GM13977 (cell line): ENCODE results near the gene COL20A1.

Source experiments
- DNase-seq: peaks from one replicate; pipeline ENCODE4 v3.0.0; 2012; ENCODE audit warnings: low spot score
- in situ Hi-C: fragments of 300-500 bp; cut with MboI; formaldehyde crosslinking; loops from one replicate; pipeline ENCODE4 v1.12.0; 2022; ENCODE audit warnings: low sequenced_read_pairs, low pct_unique_long_range_greater_than_20kb, mixed read lengths, inconsistent platforms; ENCODE audit not compliant: unreplicated experiment
- TF ChIP-seq, protein P1 (sequence below): IDR thresholded peaks from 2 replicates; pipeline ENCODE4 v1.5.1; 2012; ENCODE audit warnings: mild to moderate bottlenecking, control low read depth; ENCODE audit not compliant: insufficient read depth; ENCODE audit errors: extremely low read depth, missing control alignments

The COL20A1 gene

DNA sequence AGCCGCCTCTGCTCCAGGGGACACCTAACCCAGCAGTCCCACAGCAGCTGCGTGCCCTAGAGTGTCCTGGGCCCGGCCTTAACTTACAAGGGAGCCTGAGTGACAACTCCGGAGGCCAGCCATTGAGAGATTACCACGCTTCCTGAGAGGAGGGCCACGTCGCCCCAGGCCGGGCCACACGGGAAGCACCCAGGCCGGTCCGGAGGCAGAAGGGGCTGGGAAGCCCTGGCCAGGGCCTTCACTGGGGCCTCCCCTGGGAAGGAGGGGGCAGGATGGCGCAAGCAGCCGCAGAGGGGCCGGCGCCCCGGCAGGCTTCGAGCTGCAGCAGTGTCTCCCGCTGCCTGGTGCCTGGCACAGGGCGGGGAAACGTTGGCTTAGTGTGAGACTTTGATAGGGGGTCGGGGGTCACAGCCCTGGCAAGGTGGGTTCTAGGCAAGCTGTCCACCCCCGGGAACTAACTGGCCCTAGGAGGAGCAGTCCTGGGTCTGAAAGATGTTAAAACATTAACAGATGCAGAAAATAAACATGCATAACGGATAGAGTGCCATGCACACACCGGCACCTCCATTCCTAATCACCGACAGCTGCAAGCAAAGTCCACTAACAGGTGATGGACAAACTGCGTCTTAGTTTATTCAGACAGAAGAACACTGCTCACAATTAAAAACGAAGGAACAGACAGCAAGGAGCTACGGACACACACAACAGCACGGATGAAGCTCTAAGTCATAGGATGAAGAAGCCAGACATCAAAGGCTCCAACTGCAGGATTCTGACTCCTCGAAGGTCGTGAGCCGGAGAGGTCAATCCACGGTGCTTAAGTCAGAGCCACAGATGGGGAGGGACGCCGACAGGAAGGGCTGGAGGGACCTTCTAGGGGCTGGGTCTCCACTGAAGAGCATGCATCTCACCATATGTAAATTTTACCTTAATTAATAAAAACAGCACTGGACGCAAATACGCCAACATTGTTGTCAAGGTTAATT, 50.8 kb downstream of the COL20A1 start:
- TF ChIP-seq, protein P1, sequence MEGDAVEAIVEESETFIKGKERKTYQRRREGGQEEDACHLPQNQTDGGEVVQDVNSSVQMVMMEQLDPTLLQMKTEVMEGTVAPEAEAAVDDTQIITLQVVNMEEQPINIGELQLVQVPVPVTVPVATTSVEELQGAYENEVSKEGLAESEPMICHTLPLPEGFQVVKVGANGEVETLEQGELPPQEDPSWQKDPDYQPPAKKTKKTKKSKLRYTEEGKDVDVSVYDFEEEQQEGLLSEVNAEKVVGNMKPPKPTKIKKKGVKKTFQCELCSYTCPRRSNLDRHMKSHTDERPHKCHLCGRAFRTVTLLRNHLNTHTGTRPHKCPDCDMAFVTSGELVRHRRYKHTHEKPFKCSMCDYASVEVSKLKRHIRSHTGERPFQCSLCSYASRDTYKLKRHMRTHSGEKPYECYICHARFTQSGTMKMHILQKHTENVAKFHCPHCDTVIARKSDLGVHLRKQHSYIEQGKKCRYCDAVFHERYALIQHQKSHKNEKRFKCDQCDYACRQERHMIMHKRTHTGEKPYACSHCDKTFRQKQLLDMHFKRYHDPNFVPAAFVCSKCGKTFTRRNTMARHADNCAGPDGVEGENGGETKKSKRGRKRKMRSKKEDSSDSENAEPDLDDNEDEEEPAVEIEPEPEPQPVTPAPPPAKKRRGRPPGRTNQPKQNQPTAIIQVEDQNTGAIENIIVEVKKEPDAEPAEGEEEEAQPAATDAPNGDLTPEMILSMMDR, result no peak
- no peak for DNase-seq
- in situ Hi-C loops, result loop anchor here (25.0 kb wide), 1 partner anchor 106 kb away; the partner anchor contains the start of gene BIRC7

GRCh38 chr20:63344616-63345327, 51.8 kb downstream of the COL20A1 start:
- DNase-seq, result no peak
- in situ Hi-C loops, result loop anchor here (25.0 kb wide), 1 partner anchor 107 kb away; the partner anchor contains the start of gene BIRC7
- TF ChIP-seq, protein P1, result no peak

DNA sequence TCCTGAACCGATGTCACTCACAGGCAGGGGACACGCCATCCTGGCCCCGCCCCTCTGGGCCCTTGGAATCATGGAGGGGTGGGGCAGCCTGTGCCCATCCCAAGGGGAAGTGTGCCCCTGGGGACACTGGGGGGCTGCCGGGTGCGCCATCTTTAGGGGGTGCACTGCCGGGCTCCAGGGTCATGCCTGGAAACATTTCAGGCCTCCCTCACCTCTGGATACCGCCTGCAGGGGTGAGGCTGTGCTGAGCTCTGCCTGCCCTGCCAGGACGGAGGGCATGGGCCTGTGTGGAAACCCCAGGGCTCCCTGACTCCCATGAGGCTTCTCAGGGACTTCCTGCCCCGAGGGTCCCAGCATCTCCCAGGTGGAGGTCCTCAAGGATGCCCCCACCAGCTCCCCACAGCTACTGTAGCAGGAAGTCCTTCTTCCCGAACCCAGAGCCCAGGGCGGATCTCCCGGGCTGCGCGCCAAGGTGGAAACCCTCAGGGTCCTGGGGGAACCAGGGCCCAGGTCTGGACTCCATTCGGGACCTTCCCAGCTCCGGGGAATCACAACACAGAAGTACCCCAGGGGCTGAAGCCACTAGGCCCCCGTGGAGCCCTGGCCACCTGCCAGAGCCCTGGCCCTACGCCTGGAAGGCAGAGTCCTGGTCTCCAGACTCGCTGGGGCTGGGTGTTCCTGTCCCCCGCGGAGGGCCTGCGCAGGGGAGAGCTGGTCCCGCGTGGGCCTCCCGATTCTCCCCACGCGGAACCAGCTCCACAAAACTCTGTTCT, 52.5 kb downstream of the COL20A1 start:
- TF ChIP-seq, protein P1, result no peak
- DNase-seq, result no peak
- in situ Hi-C loops, result loop anchor here (25.0 kb wide), 1 partner anchor 108 kb away; the partner anchor contains the start of gene BIRC7

- no peak for DNase-seq
- TF ChIP-seq, protein P1, result no peak
- in situ Hi-C loops, result loop anchor here (25.0 kb wide), 1 partner anchor 109 kb away; the partner anchor contains the start of gene BIRC7
Measured at GRCh38 chr20:63346131-63347080, 53.4 kb downstream of the COL20A1 start.

DNA sequence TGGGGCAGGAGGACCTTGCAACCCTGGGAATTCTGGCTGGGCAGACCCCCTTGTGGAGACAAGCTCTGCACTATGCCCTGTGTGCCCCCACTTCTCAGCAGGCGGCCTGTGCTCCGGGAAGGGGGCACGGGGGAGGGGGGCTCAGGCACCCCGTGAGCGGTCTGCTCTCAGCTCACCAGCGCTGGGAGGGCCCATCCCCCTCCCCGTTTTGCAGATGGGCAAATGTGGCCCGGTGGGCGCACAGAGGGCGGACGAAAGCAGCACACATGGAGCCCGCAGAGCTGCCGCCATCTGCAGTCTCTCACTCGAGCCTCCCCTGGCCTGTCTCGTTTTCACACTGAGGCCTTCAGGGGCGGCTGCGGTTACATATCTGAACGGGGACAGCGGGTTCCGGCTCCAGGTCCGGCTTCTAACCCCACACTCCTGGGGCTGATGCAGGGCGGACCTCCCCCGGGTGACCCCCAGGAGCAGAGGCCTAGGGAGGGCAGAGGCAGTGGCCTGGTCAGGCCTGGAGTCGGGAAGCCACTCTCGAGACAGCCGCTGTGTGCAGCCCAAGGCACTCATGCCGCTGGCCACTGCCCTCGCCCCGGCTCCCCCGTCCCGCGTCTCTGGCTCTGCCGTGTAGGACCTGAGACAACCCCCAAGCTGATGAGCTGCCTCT, 54.2 kb downstream of the COL20A1 start:
- no peak for DNase-seq
- in situ Hi-C loops, result loop anchor here (25.0 kb wide), 1 partner anchor 110 kb away; the partner anchor contains the start of gene BIRC7
- TF ChIP-seq, protein P1, result no peak
